ENCODE data around the gene CAMK2A.

CAMK2A gene

DNA sequence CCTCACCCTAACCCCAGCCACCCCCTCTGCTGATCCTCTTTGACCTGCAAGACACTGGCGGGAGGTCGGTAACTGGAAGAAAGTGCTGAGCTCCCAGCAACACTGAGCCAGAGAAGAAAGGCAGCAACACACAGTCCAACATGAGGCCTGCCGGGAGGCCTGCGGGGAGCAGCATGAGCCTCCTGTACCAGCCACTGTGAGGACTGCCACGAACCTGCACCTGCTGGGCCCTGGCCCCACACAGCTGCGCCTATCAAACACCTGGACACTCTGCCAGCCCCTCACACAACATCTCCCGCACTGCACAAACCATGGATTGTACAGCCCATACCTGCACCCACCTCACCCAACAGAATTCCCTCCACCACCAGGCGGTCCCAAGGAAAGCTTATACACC is 18.3 kb downstream of the CAMK2A start:
- Histone ChIP-seq H3K27ac (replicated peaks) (no peak overlapping the region), H3K27me3 (ENCODE audit: insufficient read depth, poor library complexity, severe bottlenecking) (peaks cover 5% of the 10 kb centered on the region), H3K4me3 (replicated peaks; ENCODE audit: insufficient read depth, low read length) (no peak overlapping the region)
- DNase-seq (ENCODE audit: low read depth in 1 of 2, low spot score in 1 of 2) = no peak
- TF ChIP-seq CTCF (IDR thresholded peaks at IDR 0.05; ENCODE audit: insufficient read depth, low read length) = no peak
- no peak for TF ChIP-seq GABPA (IDR thresholded peaks at IDR 0.05; ENCODE audit: low read depth)
- TF ChIP-seq, protein P1, sequence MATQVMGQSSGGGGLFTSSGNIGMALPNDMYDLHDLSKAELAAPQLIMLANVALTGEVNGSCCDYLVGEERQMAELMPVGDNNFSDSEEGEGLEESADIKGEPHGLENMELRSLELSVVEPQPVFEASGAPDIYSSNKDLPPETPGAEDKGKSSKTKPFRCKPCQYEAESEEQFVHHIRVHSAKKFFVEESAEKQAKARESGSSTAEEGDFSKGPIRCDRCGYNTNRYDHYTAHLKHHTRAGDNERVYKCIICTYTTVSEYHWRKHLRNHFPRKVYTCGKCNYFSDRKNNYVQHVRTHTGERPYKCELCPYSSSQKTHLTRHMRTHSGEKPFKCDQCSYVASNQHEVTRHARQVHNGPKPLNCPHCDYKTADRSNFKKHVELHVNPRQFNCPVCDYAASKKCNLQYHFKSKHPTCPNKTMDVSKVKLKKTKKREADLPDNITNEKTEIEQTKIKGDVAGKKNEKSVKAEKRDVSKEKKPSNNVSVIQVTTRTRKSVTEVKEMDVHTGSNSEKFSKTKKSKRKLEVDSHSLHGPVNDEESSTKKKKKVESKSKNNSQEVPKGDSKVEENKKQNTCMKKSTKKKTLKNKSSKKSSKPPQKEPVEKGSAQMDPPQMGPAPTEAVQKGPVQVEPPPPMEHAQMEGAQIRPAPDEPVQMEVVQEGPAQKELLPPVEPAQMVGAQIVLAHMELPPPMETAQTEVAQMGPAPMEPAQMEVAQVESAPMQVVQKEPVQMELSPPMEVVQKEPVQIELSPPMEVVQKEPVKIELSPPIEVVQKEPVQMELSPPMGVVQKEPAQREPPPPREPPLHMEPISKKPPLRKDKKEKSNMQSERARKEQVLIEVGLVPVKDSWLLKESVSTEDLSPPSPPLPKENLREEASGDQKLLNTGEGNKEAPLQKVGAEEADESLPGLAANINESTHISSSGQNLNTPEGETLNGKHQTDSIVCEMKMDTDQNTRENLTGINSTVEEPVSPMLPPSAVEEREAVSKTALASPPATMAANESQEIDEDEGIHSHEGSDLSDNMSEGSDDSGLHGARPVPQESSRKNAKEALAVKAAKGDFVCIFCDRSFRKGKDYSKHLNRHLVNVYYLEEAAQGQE (IDR thresholded peaks at IDR 0.05; ENCODE audit: insufficient replicate concordance, low read depth) = no peak
- no peak for TF ChIP-seq SPI1 (IDR thresholded peaks at IDR 0.05; ENCODE audit: borderline replicate concordance, low read depth)
- no peak for TF ChIP-seq POLR2AphosphoS5 (IDR thresholded peaks at IDR 0.05; ENCODE audit: low read depth)

DNA sequence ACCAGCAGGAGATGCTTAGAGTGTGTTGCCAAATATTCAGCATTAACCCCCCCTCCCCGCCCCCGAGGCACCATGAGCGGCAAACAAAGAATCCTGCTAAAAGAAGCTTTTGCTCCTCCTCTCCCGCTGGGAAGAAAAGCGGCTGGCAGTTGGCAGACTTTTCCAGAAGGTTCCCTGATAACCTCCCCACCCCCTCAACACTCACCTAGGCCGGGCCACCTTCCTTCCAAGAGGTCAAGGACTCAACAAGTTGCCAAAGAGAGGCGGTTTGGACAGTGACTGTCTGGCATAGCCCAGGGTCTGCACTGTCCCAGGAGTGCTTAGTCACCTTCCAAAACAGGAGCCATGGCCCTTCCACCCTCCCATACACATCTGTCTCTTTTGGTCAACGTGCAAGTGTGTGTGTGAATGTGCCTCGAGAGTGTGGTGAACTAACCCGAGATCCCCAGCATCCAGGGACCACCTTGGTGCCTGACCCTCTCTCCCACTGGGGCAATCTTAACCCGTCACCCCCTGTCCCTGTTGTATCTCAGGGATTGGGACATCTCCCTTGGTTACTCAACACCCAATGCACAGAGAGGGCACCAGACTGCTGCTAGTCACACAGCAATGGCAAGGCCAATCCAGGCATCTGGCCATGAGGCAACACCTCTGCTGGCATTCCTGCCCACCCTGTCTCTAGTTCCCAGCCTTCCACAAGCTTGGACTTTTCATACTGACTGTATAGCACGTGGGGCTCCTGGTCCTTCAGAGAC is 18.9 kb downstream of the CAMK2A start:
- no peak for DNase-seq (ENCODE audit: low read depth in 1 of 2, low spot score in 1 of 2)
- peaks cover 4% of the 10 kb centered on the region for H3K27me3 ChIP-seq (ENCODE audit: insufficient read depth, poor library complexity, severe bottlenecking)
- no peak overlapping the region for H3K4me3 ChIP-seq (replicated peaks; ENCODE audit: insufficient read depth, low read length)
- no peak overlapping the region for H3K27ac ChIP-seq (replicated peaks)
- no peak for TF ChIP-seq POLR2AphosphoS5 (IDR thresholded peaks at IDR 0.05; ENCODE audit: low read depth)
- TF ChIP-seq SPI1 (IDR thresholded peaks at IDR 0.05; ENCODE audit: borderline replicate concordance, low read depth) = no peak
- TF ChIP-seq, protein P1 (IDR thresholded peaks at IDR 0.05; ENCODE audit: insufficient replicate concordance, low read depth) = no peak
- no peak for TF ChIP-seq CTCF (IDR thresholded peaks at IDR 0.05; ENCODE audit: insufficient read depth, low read length)
- no peak for TF ChIP-seq GABPA (IDR thresholded peaks at IDR 0.05; ENCODE audit: low read depth)

GRCh38 chr5:150266871-150267291 is 22.7 kb downstream of the CAMK2A start:
- DNase-seq (ENCODE audit: low read depth in 1 of 2, low spot score in 1 of 2) = no peak
- no peak overlapping the region for H3K27ac ChIP-seq (replicated peaks)
- H3K27me3 ChIP-seq (ENCODE audit: insufficient read depth, poor library complexity, severe bottlenecking) = no peaks in the 10 kb centered on the region

More at GRCh38 chr5:150266871-150267291, 22.7 kb downstream of the CAMK2A start:
- H3K4me3 ChIP-seq (replicated peaks; ENCODE audit: insufficient read depth, low read length) = no peak overlapping the region
- TF ChIP-seq GABPA (IDR thresholded peaks at IDR 0.05; ENCODE audit: low read depth) (no peak), POLR2AphosphoS5 (IDR thresholded peaks at IDR 0.05; ENCODE audit: low read depth) (no peak), SPI1 (IDR thresholded peaks at IDR 0.05; ENCODE audit: borderline replicate concordance, low read depth) (no peak), CTCF (IDR thresholded peaks at IDR 0.05; ENCODE audit: insufficient read depth, low read length) (no peak)
- TF ChIP-seq, protein P1 (IDR thresholded peaks at IDR 0.05; ENCODE audit: insufficient replicate concordance, low read depth) = no peak
